GM12874 (cell line): ENCODE measurements around the gene BEAN1.

Experiments
- TF ChIP-seq, protein P1 (sequence below): IDR thresholded peaks from 2 replicates; pipeline ENCODE4 v1.5.1; 2011; ENCODE audit warnings: low read depth, mild to moderate bottlenecking, control low read depth, low read length, moderate library complexity; ENCODE audit not compliant: insufficient read depth

BEAN1 gene

DNA sequence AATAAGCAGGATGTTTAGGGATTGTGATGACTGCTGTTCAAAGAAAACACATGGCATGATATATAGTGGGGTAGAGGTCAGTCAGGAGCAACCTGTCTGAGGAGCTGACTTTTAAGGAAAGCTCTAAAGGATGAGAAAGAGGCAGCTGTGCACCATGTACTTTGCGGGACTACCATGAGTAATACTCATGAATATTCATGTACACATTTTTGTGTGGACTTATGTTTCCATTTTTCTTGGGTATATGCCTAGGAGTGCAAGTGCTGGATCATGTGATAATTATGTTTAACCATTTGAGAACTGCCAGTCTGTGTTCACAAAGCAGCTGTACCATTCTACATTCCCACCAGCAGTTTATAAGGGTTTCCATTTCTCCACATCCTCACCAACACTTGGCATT lies 35.8 kb downstream of the BEAN1 start:
- TF ChIP-seq, protein P1, sequence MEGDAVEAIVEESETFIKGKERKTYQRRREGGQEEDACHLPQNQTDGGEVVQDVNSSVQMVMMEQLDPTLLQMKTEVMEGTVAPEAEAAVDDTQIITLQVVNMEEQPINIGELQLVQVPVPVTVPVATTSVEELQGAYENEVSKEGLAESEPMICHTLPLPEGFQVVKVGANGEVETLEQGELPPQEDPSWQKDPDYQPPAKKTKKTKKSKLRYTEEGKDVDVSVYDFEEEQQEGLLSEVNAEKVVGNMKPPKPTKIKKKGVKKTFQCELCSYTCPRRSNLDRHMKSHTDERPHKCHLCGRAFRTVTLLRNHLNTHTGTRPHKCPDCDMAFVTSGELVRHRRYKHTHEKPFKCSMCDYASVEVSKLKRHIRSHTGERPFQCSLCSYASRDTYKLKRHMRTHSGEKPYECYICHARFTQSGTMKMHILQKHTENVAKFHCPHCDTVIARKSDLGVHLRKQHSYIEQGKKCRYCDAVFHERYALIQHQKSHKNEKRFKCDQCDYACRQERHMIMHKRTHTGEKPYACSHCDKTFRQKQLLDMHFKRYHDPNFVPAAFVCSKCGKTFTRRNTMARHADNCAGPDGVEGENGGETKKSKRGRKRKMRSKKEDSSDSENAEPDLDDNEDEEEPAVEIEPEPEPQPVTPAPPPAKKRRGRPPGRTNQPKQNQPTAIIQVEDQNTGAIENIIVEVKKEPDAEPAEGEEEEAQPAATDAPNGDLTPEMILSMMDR, result no peak

DNA sequence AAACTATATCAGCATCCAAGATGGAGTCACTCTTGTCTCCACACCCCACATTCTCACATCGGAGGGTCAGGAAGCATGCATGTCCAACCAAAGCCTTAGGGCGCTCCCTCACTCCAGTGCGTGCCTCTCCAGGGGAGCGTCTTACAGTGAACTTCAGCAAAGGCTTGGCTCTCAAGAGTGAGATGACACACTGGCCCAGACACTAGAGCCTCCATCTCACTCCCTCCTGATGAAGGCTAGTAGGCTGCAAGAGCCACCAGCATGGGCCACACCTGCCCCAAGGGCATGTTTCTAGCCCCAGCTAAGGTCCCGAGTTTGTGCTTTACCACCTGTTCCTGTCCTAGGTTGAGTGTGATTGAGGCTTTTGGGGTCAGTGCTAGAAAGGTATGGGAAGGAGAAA lies 40.5 kb downstream of the BEAN1 start:
- TF ChIP-seq, protein P1, result no peak

DNA sequence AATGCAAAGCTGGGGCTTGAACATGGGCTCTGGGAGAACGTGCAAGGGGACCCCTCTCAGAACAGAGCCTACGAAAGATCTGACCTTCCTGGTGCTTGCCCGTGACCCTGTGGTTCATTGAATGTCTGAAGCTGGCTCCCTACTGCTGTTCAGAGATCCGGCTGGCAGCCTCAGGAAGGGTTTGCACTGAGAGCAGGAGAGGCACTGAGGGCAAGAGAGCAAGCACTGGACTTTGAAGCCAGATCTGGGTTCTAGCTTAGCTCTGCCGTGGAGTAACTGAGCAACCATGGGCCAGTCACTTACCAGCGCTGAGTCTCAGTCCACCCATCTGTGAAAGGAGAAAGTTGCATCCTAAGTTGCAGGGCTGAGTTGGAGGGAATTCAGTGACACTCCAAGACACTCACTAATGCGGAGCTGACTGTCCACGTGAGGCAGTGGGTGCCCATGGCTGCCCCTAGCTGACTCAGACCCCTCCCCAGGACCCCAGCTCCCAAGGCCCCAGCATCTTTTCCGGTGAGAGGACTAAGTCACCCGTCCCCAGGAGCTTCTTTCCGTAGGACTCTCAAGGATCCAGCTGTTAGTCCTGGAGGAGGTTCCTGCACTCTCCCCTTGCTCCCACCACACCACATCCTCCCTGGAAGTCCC lies 41.3 kb downstream of the BEAN1 start:
- TF ChIP-seq, protein P1, result no peak

DNA sequence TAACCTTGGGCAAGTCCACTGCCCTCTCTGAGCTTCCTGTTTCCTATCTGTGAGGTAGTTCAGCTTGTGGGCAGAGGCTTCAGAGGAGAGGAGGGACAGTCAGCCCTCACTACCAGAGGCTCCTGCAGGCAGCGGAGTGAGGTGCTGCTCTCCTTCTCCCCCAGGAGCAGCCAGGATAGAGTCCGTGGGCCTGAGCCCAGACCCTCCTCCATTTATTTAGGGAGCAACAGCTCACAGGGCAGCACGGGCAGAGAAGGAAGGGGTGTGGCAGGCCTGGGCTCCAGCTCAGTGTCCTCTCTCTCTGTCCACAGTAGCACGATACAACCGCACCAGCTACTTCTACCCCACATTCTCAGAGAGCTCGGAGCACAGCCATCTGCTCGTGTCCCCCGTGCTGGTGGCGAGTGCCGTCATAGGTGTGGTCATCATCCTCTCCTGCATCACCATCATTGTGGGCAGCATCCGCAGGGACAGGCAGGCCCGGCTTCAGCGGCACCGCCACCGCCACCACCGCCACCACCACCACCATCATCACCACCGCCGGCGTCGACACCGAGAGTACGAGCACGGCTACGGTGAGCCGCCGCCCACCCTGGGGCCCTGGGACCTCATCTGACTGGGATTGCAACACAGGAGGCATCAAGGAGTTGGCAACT lies 42.3 kb downstream of the BEAN1 start:
- TF ChIP-seq, protein P1, result no peak

DNA sequence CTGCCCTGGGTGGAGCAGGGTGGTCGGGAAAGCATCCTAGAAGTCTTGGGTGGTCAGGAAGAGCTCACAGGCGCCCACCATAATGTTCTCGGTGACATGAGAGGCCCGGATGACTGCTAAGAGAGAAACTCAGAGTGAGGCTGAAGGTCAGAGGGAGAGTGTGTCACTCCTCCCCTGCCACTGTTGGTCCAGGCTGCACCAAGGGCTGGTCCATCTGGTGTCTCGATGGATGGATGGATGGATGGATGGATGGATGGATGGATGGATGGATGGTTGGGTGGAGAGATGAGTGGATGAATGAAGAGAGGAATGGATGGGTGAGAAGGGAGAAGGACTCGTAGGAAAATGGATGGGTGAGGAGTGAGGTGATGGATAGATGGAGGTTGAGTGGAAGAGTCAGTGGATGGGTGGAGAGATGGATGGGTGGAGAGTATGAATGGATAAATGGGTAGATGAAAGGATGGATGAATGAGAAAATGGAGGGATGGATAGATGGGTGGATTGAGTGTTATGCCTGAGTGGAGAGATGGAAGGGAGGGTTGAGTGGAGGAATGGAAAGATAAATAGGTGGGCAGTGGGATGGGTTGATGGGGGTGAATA lies 43.0 kb downstream of the BEAN1 start:
- TF ChIP-seq, protein P1, result no peak

DNA sequence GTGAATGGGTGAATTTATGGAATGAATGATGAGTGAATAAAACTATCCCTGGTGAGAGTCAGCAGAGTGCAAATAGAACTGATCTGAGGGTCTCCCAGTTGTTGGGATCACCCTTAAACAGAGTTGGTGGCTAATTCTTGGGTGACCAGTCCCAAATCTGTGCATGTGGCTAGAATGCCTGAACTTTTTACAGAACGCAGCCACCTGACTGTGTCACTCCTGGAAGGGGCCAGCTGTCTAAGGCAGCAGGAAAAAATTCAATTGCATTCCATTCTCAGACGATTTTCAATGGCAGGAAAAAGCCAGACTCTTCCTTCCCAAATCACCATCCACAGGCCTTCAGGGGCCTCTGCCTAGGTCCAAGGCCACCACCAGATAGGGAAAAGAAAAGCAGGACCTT lies 43.5 kb downstream of the BEAN1 start:
- TF ChIP-seq, protein P1, result no peak

DNA sequence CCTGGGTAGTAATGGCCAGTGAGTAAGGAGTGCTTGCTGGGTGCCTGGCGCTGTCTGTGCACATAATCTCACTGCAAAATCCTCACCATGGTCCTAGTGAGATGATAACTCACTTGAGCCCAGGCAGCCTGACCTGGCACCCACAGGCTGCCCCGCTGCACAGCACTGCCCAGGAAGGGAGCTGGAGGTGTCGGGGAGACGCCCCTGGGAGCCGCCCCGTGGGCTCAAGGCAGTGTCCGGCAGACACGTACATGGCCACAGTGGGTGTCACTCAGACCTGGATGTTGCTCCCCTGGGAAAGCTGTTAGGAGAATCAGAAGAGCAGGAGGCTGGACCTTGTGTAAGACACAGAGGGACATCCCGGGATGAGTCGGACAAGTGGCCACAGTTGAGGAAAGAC lies 44.2 kb downstream of the BEAN1 start:
- TF ChIP-seq, protein P1, result no peak
